ENCODE results near the gene ZSCAN1.
"Not testable (repeated sequence)": the region's sequence is repeated elsewhere in the genome, so short reads cannot be mapped to it uniquely, and the experiment has no call there.

ZSCAN1 gene

GRCh38 chr19:58003174-58003828 lies 30.5 kb upstream of the ZSCAN1 start:
- H3K4me3 ChIP-seq (ENCODE audit: low read depth in 1 of 2, low read length in 1 of 2): peak overlapping the region; percentile 71 to 86
- peaks cover 17% of the 10 kb centered on the region for H3K36me3 ChIP-seq
- no peaks in the 10 kb centered on the region for H3K9me3 ChIP-seq

GRCh38 chr19:58007285-58007684 lies 26.5 kb upstream of the ZSCAN1 start:
- H3K4me3 ChIP-seq (ENCODE audit: low read depth in 1 of 2, low read length in 1 of 2): no peak overlapping the region
- no peaks in the 10 kb centered on the region for H3K9me3 ChIP-seq
- TF ChIP-seq CTCF (IDR thresholded peaks at IDR 0.05): no peak

More at GRCh38 chr19:58003174-58003828, 30.5 kb upstream of the ZSCAN1 start:
- peaks cover 14 to 23% of the 10 kb centered on the region in 2 experiments for H3K4me1 ChIP-seq (ENCODE audit: control insufficient read depth in 1 of 2, insufficient read depth in 1 of 2, low read depth in 1 of 2, low read length in 1 of 2)
- no peak for TF ChIP-seq CTCF (IDR thresholded peaks at IDR 0.05)
- peak overlapping the region; percentile 87 for H3K27ac ChIP-seq
- H3K27me3 ChIP-seq: peaks cover under 1% of the 10 kb centered on the region

GRCh38 chr19:58008877-58009276 lies 24.9 kb upstream of the ZSCAN1 start:
- H3K27ac ChIP-seq, H3K9me3 ChIP-seq, H3K36me3 ChIP-seq: not testable (repeated sequence)
- Histone ChIP-seq H3K4me3 (ENCODE audit: low read depth in 1 of 2, low read length in 1 of 2) (peak overlapping the region in 1 of 2 experiments; percentile 62), H3K4me1 (ENCODE audit: control insufficient read depth in 1 of 2, insufficient read depth in 1 of 2, low read depth in 1 of 2, low read length in 1 of 2) (peaks cover 12 to 13% of the 10 kb centered on the region in 2 experiments), H3K27me3 (peaks cover 28% of the 10 kb centered on the region)

More at GRCh38 chr19:58007285-58007684, 26.5 kb upstream of the ZSCAN1 start:
- Histone ChIP-seq H3K27ac (no peak overlapping the region), H3K36me3 (no peaks in the 10 kb centered on the region), H3K4me1 (ENCODE audit: control insufficient read depth in 1 of 2, insufficient read depth in 1 of 2, low read depth in 1 of 2, low read length in 1 of 2) (peaks cover 17 to 24% of the 10 kb centered on the region in 2 experiments), H3K27me3 (peaks cover 28% of the 10 kb centered on the region)

GRCh38 chr19:58009301-58009665 lies 24.5 kb upstream of the ZSCAN1 start:
- no peaks in the 10 kb centered on the region for H3K36me3 ChIP-seq
- no peaks in the 10 kb centered on the region for H3K9me3 ChIP-seq
- H3K4me3 ChIP-seq (ENCODE audit: low read depth in 1 of 2, low read length in 1 of 2): peak overlapping the region; percentile 62 to 65
- H3K27ac ChIP-seq: no peak overlapping the region
- TF ChIP-seq CTCF (IDR thresholded peaks at IDR 0.05): no peak
- peaks cover 28% of the 10 kb centered on the region for H3K27me3 ChIP-seq
- peaks cover 12% of the 10 kb centered on the region in 2 experiments for H3K4me1 ChIP-seq (ENCODE audit: control insufficient read depth in 1 of 2, insufficient read depth in 1 of 2, low read depth in 1 of 2, low read length in 1 of 2)

- H3K36me3 ChIP-seq: no peaks in the 10 kb centered on the region
- H3K4me3 ChIP-seq (ENCODE audit: low read depth in 1 of 2, low read length in 1 of 2): peak overlapping the region; percentile 62 to 65
- peaks cover 28% of the 10 kb centered on the region for H3K27me3 ChIP-seq
- peaks cover 12% of the 10 kb centered on the region in 2 experiments for H3K4me1 ChIP-seq (ENCODE audit: control insufficient read depth in 1 of 2, insufficient read depth in 1 of 2, low read depth in 1 of 2, low read length in 1 of 2)
- no peak overlapping the region for H3K27ac ChIP-seq
- TF ChIP-seq CTCF (IDR thresholded peaks at IDR 0.05): no peak
- H3K9me3 ChIP-seq: no peaks in the 10 kb centered on the region
Measured at GRCh38 chr19:58009666-58010301, 24.0 kb upstream of the ZSCAN1 start.

- H3K4me1 ChIP-seq (ENCODE audit: control insufficient read depth in 1 of 2, insufficient read depth in 1 of 2, low read depth in 1 of 2, low read length in 1 of 2): peaks cover 12% of the 10 kb centered on the region in 2 experiments
- peaks cover 28% of the 10 kb centered on the region for H3K27me3 ChIP-seq
- H3K36me3 ChIP-seq: no peaks in the 10 kb centered on the region
- H3K27ac ChIP-seq: no peak overlapping the region
- H3K4me3 ChIP-seq (ENCODE audit: low read depth in 1 of 2, low read length in 1 of 2): no peak overlapping the region
- TF ChIP-seq CTCF (IDR thresholded peaks at IDR 0.05): no peak
- H3K9me3 ChIP-seq: no peaks in the 10 kb centered on the region
Measured at GRCh38 chr19:58010507-58010906, 23.3 kb upstream of the ZSCAN1 start.
